Fibroblast of the aortic adventitia (primary cell): ENCODE results near the gene INAFM2. TPM values are rescaled to one million over a fixed set of nuclear protein-coding genes. Genes with fewer than 3 reads are reported as not detected.

ENCODE experiments used
- DNase-seq: peaks from one replicate; pipeline ENCODE4 v3.0.0-alpha.2; 2010; ENCODE audit warnings: low read depth
- H3K4me3 ChIP-seq: 2 replicates; pipeline ENCODE4 v1.5.1; 2011; ENCODE audit warnings: low read depth, mild to moderate bottlenecking, control low read depth, low read length, moderate library complexity
- total RNA-seq: library from RNA; depleted of rRNA; stranded (reverse); fragments of >200 nt; gene quantifications from 2 replicates; pipeline ENCODE4 v1.2.3, GENCODE V29; 2012; ENCODE audit warnings: low replicate concordance
- TF ChIP-seq, protein P1 (sequence below): IDR thresholded peaks from 2 replicates; pipeline ENCODE4 v1.5.1; 2011; ENCODE audit warnings: mild to moderate bottlenecking, low read length, control low read depth, inconsistent platforms; ENCODE audit not compliant: insufficient read depth

INAFM2 gene
- total RNA-seq, 1 donor: 8.9 TPM

DNA sequence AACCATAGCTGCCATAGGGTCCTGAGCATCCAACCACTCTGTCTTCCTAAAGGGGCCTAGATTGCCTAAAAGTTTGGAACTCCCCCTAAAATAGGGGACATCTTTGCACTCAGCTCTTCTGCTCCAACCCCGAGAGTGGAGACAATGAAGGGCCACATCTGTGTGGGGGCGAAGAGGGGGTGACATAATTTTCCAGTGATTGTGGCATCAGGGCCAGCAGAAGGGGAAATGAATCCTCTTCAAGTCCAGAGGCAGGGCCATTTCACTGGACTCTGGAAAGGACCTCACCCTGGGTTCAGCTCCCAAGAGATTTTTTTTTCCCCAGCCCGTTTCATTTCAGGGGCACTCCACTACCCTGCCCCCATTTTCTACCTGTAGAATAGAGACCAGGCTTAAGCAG, 36.0 kb upstream of the INAFM2 start:
- H3K4me3 ChIP-seq: no peak overlapping the region
- no peak for DNase-seq
- TF ChIP-seq, protein P1, sequence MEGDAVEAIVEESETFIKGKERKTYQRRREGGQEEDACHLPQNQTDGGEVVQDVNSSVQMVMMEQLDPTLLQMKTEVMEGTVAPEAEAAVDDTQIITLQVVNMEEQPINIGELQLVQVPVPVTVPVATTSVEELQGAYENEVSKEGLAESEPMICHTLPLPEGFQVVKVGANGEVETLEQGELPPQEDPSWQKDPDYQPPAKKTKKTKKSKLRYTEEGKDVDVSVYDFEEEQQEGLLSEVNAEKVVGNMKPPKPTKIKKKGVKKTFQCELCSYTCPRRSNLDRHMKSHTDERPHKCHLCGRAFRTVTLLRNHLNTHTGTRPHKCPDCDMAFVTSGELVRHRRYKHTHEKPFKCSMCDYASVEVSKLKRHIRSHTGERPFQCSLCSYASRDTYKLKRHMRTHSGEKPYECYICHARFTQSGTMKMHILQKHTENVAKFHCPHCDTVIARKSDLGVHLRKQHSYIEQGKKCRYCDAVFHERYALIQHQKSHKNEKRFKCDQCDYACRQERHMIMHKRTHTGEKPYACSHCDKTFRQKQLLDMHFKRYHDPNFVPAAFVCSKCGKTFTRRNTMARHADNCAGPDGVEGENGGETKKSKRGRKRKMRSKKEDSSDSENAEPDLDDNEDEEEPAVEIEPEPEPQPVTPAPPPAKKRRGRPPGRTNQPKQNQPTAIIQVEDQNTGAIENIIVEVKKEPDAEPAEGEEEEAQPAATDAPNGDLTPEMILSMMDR: no peak

DNA sequence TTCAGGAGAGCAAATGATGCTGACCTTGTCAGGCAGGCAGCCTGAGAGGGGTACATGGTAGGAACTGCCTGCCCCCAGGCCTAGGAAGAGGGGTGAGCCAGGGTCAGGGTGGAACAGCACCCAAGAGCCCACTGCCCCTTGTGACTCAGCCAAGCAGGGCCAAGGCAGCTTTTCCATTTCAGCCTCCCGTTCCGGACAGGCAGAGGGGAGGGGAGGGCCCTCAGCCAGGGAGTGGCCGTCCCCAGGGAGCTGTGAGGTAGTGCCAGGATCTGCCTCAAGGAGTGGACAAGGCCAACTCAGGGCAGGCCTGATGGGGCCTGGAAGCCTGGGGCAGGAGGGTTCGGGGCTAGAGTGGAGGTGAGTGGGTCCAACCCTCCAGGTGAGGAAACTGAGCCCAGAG, 35.5 kb upstream of the INAFM2 start:
- peak; percentile 25 for DNase-seq
- TF ChIP-seq, protein P1: no peak

DNA sequence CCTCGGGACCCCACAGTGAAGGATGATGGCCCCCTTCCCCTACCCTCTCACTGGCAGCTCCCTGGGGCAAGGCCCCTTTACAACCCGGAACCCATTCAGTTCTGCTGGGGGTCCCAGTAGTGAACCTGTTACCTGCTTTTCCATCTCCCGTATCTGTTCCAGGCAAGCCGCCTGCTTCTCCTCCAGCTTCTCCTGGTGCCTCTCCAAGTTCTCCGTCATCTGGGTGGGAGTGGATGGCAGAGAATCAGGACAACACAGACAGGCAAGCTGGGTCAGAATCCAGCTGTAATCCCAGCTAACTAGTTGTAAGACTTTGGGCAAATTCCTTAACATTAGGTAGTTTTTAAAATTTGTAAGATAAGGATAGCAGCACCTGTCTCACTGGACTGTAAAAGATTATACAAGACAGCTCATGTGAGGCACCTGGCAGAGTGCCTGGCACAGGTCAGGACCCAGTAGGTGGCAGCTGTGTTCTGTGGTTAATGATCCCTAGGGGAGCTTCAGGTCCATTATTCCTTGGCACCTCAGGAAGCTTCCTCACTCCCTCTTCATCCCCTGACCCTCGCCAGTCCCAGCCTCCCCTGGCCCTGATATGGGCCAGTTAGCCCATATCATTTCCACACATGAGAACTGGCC, 34.2 kb upstream of the INAFM2 start:
- no peak overlapping the region for H3K4me3 ChIP-seq
- TF ChIP-seq, protein P1: no peak
- peak; percentile 27 for DNase-seq

More for the DNA sequence above, 35.5 kb upstream of the INAFM2 start:
- no peak overlapping the region for H3K4me3 ChIP-seq

DNA sequence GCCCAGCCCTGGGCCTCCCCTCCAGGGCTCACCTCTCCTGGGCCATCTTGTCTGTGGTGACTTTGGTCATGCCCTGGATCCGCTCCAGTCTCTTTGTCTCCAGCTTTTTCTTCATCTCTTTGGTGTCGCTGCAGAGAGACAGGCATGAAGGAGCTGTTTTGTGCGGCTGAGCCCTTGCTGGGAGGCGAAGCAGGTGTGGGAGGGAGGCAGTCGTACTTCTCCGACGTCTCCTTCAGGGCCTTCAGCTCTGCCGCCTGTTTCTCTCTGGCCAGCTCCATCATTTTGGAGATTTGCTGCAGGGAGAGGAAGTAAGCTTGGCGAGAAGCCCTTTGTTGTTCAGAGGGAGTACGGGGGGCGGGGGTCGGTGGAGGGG, 33.0 kb upstream of the INAFM2 start:
- no peak overlapping the region for H3K4me3 ChIP-seq
- DNase-seq: no peak
- TF ChIP-seq, protein P1: no peak

DNA sequence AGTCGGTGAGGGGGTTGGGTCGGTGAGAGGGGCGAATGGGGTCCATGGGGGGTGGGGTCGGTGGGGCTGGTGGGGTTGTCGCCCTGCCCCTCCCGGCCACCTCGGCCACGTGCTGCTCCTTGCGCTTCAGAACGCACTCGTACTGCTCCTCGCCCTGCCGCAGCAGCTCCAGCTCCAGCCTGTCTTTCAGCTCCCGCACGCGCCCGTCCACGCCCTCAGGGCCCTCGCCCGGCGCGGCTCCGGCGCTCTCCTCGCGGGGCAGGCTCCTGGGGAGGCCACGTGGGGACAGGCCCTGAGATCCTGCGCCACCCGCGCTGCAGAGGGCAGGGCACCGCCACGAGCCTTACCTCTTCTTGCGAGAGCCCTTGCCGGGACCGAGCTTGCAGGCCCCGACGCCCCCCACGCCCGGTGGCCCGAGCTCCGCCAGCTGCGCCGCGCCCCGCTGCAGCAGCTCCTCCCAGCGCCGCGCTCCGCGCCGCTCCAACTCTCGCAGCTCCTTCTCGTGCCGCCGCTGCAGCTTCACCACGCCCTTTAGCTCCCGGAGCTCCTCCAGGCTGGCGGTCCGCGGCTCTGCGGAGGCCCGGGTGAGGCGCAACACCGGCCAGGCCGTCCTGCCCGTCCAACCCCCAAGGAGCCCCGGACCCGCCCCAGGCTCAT, 32.4 kb upstream of the INAFM2 start:
- TF ChIP-seq, protein P1: no peak
- DNase-seq: peak; percentile 56
- peak overlapping the region; percentile 49 for H3K4me3 ChIP-seq

DNA sequence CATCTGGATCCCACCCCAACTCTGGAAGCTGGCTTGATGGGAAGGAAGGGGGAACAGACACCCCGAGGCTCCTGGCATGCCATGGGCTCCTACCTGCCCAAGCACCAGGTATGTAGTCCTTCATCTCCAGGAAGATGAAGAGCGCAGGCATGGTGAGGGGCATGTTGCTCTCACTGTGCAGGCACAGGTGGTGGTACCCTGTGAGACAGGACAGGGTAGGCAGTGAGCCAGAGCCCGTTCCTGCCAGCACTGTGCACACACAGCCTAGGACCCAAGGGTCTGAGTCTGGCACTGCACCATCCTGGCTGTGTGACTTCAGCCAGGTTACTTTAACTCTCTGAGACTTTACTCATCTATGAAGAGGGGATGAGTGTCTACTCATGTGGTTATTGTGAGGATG, 31.2 kb upstream of the INAFM2 start:
- TF ChIP-seq, protein P1: no peak
- no peak overlapping the region for H3K4me3 ChIP-seq
- no peak for DNase-seq
